Measurements from ENCODE around the gene MAGI3. TPM values are rescaled to one million over a fixed set of nuclear protein-coding genes. Genes with fewer than 3 reads are reported as not detected.

MAGI3 gene
- total and polyA plus RNA-seq, 7 donors: 11.4 to 22.5 (median 18.9) TPM

GRCh38 chr1:113648478-113648877 is 258.2 kb downstream of the MAGI3 start:
- no peak for DNase-seq
- no peak overlapping the region for H3K27ac ChIP-seq
- TF ChIP-seq POLR2AphosphoS5 (IDR thresholded peaks at IDR 0.05) (no peak), POLR2A (IDR thresholded peaks at IDR 0.05) (no peak), EP300 (IDR thresholded peaks at IDR 0.05) (no peak)
- TF ChIP-seq, protein P1, sequence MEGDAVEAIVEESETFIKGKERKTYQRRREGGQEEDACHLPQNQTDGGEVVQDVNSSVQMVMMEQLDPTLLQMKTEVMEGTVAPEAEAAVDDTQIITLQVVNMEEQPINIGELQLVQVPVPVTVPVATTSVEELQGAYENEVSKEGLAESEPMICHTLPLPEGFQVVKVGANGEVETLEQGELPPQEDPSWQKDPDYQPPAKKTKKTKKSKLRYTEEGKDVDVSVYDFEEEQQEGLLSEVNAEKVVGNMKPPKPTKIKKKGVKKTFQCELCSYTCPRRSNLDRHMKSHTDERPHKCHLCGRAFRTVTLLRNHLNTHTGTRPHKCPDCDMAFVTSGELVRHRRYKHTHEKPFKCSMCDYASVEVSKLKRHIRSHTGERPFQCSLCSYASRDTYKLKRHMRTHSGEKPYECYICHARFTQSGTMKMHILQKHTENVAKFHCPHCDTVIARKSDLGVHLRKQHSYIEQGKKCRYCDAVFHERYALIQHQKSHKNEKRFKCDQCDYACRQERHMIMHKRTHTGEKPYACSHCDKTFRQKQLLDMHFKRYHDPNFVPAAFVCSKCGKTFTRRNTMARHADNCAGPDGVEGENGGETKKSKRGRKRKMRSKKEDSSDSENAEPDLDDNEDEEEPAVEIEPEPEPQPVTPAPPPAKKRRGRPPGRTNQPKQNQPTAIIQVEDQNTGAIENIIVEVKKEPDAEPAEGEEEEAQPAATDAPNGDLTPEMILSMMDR (IDR thresholded peaks at IDR 0.05): no peak
- H3K27me3 ChIP-seq: no peaks in the 10 kb centered on the region
- peaks cover 0 to 5% (median 0%) of the 10 kb centered on the region in 4 donors for H3K4me1 ChIP-seq
- no peaks in the 10 kb centered on the region for H3K9me3 ChIP-seq
- intact Hi-C loops (cut with DNase I): no loop called here
- H3K4me3 ChIP-seq: no peak overlapping the region
- peaks cover 0 to 16% (median 4%) of the 10 kb centered on the region in 4 donors for H3K36me3 ChIP-seq

DNA sequence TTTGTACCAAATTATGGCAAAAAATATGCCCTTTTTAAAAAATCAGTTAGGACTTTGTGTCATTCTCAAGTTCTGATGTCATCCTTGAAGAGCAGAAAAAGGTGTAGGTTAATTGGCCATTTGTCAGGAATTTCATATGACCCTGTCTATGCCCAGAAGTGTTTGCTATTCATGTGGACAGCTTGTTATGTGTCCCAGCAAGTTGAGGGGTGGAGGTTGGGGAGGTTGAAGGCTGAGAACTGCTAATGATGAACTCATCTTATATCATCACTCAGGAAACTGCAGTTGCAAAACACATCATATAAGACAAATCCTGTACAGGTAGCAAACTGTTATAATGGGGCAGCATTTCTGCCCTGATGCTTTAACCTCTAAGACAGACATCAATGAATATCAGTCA is 262.5 kb downstream of the MAGI3 start:
- intact Hi-C loops (cut with DNase I): no loop called here
- TF ChIP-seq, protein P1 (IDR thresholded peaks at IDR 0.05): no peak
- TF ChIP-seq POLR2A (IDR thresholded peaks at IDR 0.05) (no peak), EP300 (IDR thresholded peaks at IDR 0.05) (no peak), POLR2AphosphoS5 (IDR thresholded peaks at IDR 0.05) (no peak)
- no peak for DNase-seq

DNA sequence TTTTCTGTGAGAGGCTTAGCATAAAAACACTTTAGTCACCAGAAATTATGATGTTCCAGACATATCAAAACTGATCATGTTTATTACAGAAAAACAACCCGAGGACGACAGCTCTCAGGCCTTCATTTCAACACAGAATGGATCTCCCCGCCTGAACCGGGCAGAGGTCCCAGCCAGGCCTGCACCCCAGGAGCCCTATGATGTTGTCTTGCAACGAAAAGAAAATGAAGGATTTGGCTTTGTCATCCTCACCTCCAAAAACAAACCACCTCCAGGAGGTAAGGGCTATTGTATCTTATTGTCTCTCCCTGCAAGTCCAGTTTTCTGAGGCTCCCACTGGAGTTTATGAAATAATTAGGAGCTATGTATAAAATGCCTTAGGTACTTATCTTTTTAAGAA is 263.4 kb downstream of the MAGI3 start:
- no peak for DNase-seq
- 97 to 98% methylated on average over 5 of the region's 5 CpGs for WGBS, 2 donors
- no peaks in the 10 kb centered on the region for H3K27me3 ChIP-seq
- peaks cover 0 to 7% (median 0%) of the 10 kb centered on the region in 4 donors for H3K36me3 ChIP-seq
- TF ChIP-seq POLR2AphosphoS5 (IDR thresholded peaks at IDR 0.05) (no peak), EP300 (IDR thresholded peaks at IDR 0.05) (no peak), POLR2A (IDR thresholded peaks at IDR 0.05) (no peak)
- TF ChIP-seq, protein P1 (IDR thresholded peaks at IDR 0.05): no peak
- no peak overlapping the region for H3K27ac ChIP-seq
- no peak overlapping the region for H3K4me3 ChIP-seq
- intact Hi-C loops (cut with DNase I): no loop called here
- H3K4me1 ChIP-seq: peaks cover 0 to 27% (median 18%) of the 10 kb centered on the region in 4 donors
- no peaks in the 10 kb centered on the region for H3K9me3 ChIP-seq

More for the DNA sequence above, 262.5 kb downstream of the MAGI3 start:
- no peak overlapping the region for H3K4me3 ChIP-seq
- H3K9me3 ChIP-seq: no peaks in the 10 kb centered on the region
- no peak overlapping the region for H3K27ac ChIP-seq
- H3K4me1 ChIP-seq: peaks cover 0 to 18% (median 12%) of the 10 kb centered on the region in 4 donors
- H3K36me3 ChIP-seq: peaks cover 0 to 7% (median 0%) of the 10 kb centered on the region in 4 donors
- no peaks in the 10 kb centered on the region for H3K27me3 ChIP-seq

DNA sequence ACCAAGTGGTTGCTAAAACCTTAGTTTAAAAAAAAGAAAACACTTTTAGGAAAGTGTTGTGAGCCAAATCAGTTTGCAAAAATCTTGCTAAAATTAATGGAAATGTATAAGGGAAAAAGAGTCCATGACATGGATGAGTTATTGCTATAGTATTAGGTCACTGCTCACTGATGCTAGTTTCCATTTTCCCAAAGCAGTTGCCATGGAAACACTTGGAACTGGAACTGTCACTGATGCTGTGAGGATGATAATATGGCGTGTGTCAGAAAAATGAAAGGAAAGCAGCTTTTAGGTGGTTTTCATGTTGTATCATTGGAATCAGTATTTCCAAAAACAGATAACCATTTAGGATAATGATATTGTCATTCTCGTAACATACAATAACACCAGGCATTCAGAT is 264.6 kb downstream of the MAGI3 start:
- TF ChIP-seq EP300 (IDR thresholded peaks at IDR 0.05) (no peak), POLR2AphosphoS5 (IDR thresholded peaks at IDR 0.05) (no peak), POLR2A (IDR thresholded peaks at IDR 0.05) (no peak)
- TF ChIP-seq, protein P1 (IDR thresholded peaks at IDR 0.05): no peak
- Histone ChIP-seq H3K4me3 (no peak overlapping the region), H3K9me3 (no peaks in the 10 kb centered on the region), H3K4me1 (peaks cover 0 to 35% (median 21%) of the 10 kb centered on the region in 4 donors), H3K27me3 (no peaks in the 10 kb centered on the region), H3K27ac (no peak overlapping the region), H3K36me3 (peaks cover 0 to 7% (median 0%) of the 10 kb centered on the region in 4 donors)
- no peak for DNase-seq
- intact Hi-C loops (cut with DNase I): no loop called here
- WGBS, 2 donors: 93 to 97% methylated on average over 2 of the region's 2 CpGs

GRCh38 chr1:113657126-113657525 is 266.8 kb downstream of the MAGI3 start:
- DNase-seq: no peak
- WGBS, 2 donors: 74 to 95% methylated on average over 3 of the region's 3 CpGs
- intact Hi-C loops (cut with DNase I): no loop called here

More at GRCh38 chr1:113657126-113657525, 266.8 kb downstream of the MAGI3 start:
- no peaks in the 10 kb centered on the region for H3K9me3 ChIP-seq
- no peak overlapping the region for H3K4me3 ChIP-seq
- H3K27me3 ChIP-seq: no peaks in the 10 kb centered on the region
- no peak for TF ChIP-seq POLR2AphosphoS5 (IDR thresholded peaks at IDR 0.05)
- TF ChIP-seq, protein P1 (IDR thresholded peaks at IDR 0.05): no peak
- no peak for TF ChIP-seq EP300 (IDR thresholded peaks at IDR 0.05)
- no peak for TF ChIP-seq POLR2A (IDR thresholded peaks at IDR 0.05)
- peaks cover 0 to 56% (median 24%) of the 10 kb centered on the region in 4 donors for H3K4me1 ChIP-seq
- peak overlapping the region in 2 of 4 donors; percentile 41 to 56 for H3K27ac ChIP-seq
- H3K36me3 ChIP-seq: peaks cover 0 to 7% (median 0%) of the 10 kb centered on the region in 4 donors
